ENCODE results near the gene TDRD9. TPM values are rescaled to one million over a fixed set of nuclear protein-coding genes. Genes with fewer than 3 reads are reported as not detected.

Gene TDRD9
- total and polyA plus RNA-seq, 9 donors = 0.12 to 0.80 (median 0.40) TPM

Other genes with a start within 250 kb of the TDRD9 start
- gene XRCC3, start 213.0 kb upstream of the TDRD9 start, total RNA-seq = 6.9 TPM
- gene XRCC3, start 213.0 kb upstream of the TDRD9 start, polyA plus RNA-seq (ENCODE audit: insufficient read depth in 1 of 8, insufficient read length in 8 of 8, low replicate concordance in 1 of 8) = 10 to 100 TPM in 5 of 8 donors, 1 to 10 TPM in 3; 7.4 to 14.2 (median 11.5) TPM
- 34.2 TPM for gene ZFYVE21, start 212.6 kb upstream of the TDRD9 start, total RNA-seq
- gene ZFYVE21, start 212.6 kb upstream of the TDRD9 start, polyA plus RNA-seq (ENCODE audit: insufficient read depth in 1 of 8, insufficient read length in 8 of 8, low replicate concordance in 1 of 8) = 10 to 100 TPM; 33.6 to 46.4 (median 41.6) TPM
- gene PPP1R13B, start 80.9 kb upstream of the TDRD9 start, total RNA-seq = 6.6 TPM
- 10 to 100 TPM in 3 of 8 donors, 1 to 10 TPM in 5; 6.2 to 13.6 (median 9.3) TPM for gene PPP1R13B, start 80.9 kb upstream of the TDRD9 start, polyA plus RNA-seq (ENCODE audit: insufficient read depth in 1 of 8, insufficient read length in 8 of 8, low replicate concordance in 1 of 8)
- not detected for gene RD3L, start 14.1 kb downstream of the TDRD9 start, total RNA-seq
- gene RD3L, start 14.1 kb downstream of the TDRD9 start, polyA plus RNA-seq (ENCODE audit: insufficient read depth in 1 of 8, insufficient read length in 8 of 8, low replicate concordance in 1 of 8) = not detected
- gene ASPG, start 157.2 kb downstream of the TDRD9 start, total RNA-seq = 0.71 TPM
- 1 to 10 TPM in 6 of 8 donors, under 1 TPM in 2; 0.37 to 2.5 (median 1.3) TPM for gene ASPG, start 157.2 kb downstream of the TDRD9 start, polyA plus RNA-seq (ENCODE audit: insufficient read depth in 1 of 8, insufficient read length in 8 of 8, low replicate concordance in 1 of 8)
- 7.4 TPM for gene KIF26A, start 210.1 kb downstream of the TDRD9 start, total RNA-seq
- gene KIF26A, start 210.1 kb downstream of the TDRD9 start, polyA plus RNA-seq (ENCODE audit: insufficient read depth in 1 of 8, insufficient read length in 8 of 8, low replicate concordance in 1 of 8) = 10 to 100 TPM in 5 of 8 donors, 1 to 10 TPM in 3; 7.3 to 12.8 (median 10.9) TPM